PC-3 (cell line): ENCODE results near the gene SMIM14. TPM values are rescaled to one million over a fixed set of nuclear protein-coding genes. Genes with fewer than 3 reads are reported as not detected.

Experiments
- ATAC-seq: fragments of 200-7000 bp; cut with Tn5 transposase; 2 replicates; pipeline ENCODE4 v1.9.1; 2020; ENCODE audit warnings: mild to moderate bottlenecking, moderate library complexity
- BruUV-seq: library from RNA; stranded (reverse); fragments of 400-500 nt; replicated peaks from 2 replicates; lab custom pipeline; 2021; lab: Mats Ljungman, UMichigan
- CTCF ChIA-PET: fragments of 300-600 bp; sonication (Branson Sonifier 250); formaldehyde crosslinking; loops from one replicate; lab custom pipeline; 2022; ENCODE audit warnings: antibody characterized with exemption; lab: Charles Lee
- POLR2A ChIA-PET: fragments of 300-600 bp; sonication (Branson Sonifier 250); formaldehyde crosslinking; loops from one replicate; lab custom pipeline; 2022; ENCODE audit warnings: antibody characterized with exemption; ENCODE audit not compliant: unreplicated experiment; lab: Charles Lee
- DNase-seq: peaks from one replicate; pipeline ENCODE4 v3.0.0-alpha.2; 2015
- H2AFZ ChIP-seq: fragments of 300-600 bp; sonication (generic); 2 replicates; pipeline ENCODE4 v1.6.0; 2016; ENCODE audit warnings: antibody characterized with exemption, low read length
- H3F3A ChIP-seq: fragments of 300-600 bp; sonication (generic); one replicate; pipeline ENCODE4 v1.6.0; 2017; ENCODE audit warnings: antibody characterized with exemption, low read length, control low read depth, mild to moderate bottlenecking; ENCODE audit not compliant: unreplicated experiment
- H3K27ac ChIP-seq: fragments of 300-600 bp; sonication (generic); 2 replicates; pipeline ENCODE4 v1.5.1; 2016; ENCODE audit warnings: mild to moderate bottlenecking, low read length
- H3K27me3 ChIP-seq: fragments of 300-600 bp; sonication (generic); 2 replicates; pipeline ENCODE4 v1.6.1; 2016; ENCODE audit warnings: low read length, mixed read lengths
- H3K36me3 ChIP-seq: fragments of 300-600 bp; sonication (generic); 2 replicates; pipeline ENCODE4 v1.6.1; 2016; ENCODE audit warnings: low read depth, mixed run types, low read length, mixed read lengths
- H3K4me1 ChIP-seq: fragments of 300-600 bp; sonication (generic); 2 replicates; pipeline ENCODE4 v1.5.1; 2016; ENCODE audit warnings: low read length; ENCODE audit not compliant: insufficient read depth
- H3K4me2 ChIP-seq: fragments of 300-600 bp; sonication (generic); 2 replicates; pipeline ENCODE4 v1.6.0; 2016; ENCODE audit warnings: low read length
- H3K4me3 ChIP-seq: fragments of 300-600 bp; sonication (generic); 2 replicates; pipeline ENCODE4 v1.5.1; 2016; ENCODE audit warnings: mild to moderate bottlenecking, low read length, mixed read lengths
- H3K79me2 ChIP-seq: fragments of 300-600 bp; sonication (generic); 2 replicates; pipeline ENCODE4 v1.6.1; 2017; ENCODE audit warnings: low read length, mixed read lengths
- H3K9ac ChIP-seq: fragments of 300-600 bp; sonication (generic); 2 replicates; pipeline ENCODE4 v1.6.0; 2016; ENCODE audit warnings: mild to moderate bottlenecking, low read length
- H3K9me2 ChIP-seq: fragments of 300-600 bp; sonication (generic); replicated peaks from 2 replicates; pipeline ENCODE4 v1.6.1; 2016; ENCODE audit warnings: mixed run types, low read length, mixed read lengths
- H3K9me3 ChIP-seq: fragments of 300-600 bp; sonication (generic); 2 replicates; pipeline ENCODE4 v1.6.1; 2016; ENCODE audit warnings: low read length, mixed read lengths
- H4K20me1 ChIP-seq: fragments of 300-600 bp; sonication (generic); 2 replicates; pipeline ENCODE4 v1.6.1; 2016; ENCODE audit warnings: low read length, mixed read lengths
- CTCF ChIP-seq: fragments of 300-600 bp; sonication (generic); conservative IDR thresholded peaks from 2 replicates; pipeline ENCODE4 v1.5.1; 2017; ENCODE audit warnings: antibody characterized with exemption, low read depth, mild to moderate bottlenecking, low read length
- EZH2 ChIP-seq: fragments of 300-600 bp; sonication (generic); IDR thresholded peaks from one replicate; pipeline ENCODE4 v1.6.1; 2017; ENCODE audit warnings: antibody characterized with exemption, mild to moderate bottlenecking, low read length; ENCODE audit not compliant: unreplicated experiment
- EZH2phosphoT487 ChIP-seq: fragments of 300-600 bp; sonication (generic); IDR thresholded peaks from 2 replicates; pipeline ENCODE4 v1.6.1; 2018; ENCODE audit warnings: mild to moderate bottlenecking, antibody characterized with exemption, low read length, borderline replicate concordance
- intact Hi-C: fragments of 100-400 bp; cut with micrococcal nuclease; formaldehyde crosslinking; loops from 2 replicates; pipeline ENCODE4 v1.9.0; 2023
- total RNA-seq: library from RNA; depleted of rRNA; stranded (reverse); fragments of >200 nt; gene quantifications from 2 replicates; pipeline ENCODE4 v1.2.3, GENCODE V29; 2014

SMIM14 gene
- total RNA-seq, 1 experiment from 2014 or later, result 4.8 TPM

GRCh38 chr4:39541987-39542610, 96.6 kb downstream of the SMIM14 start:
- ChIA-PET POLR2A (interaction anchor here (0.5 to 1.8 kb wide), 3 partner anchors 15 to 28 kb away, joined by 4 to 26 read pairs (median 5); partner anchors contain the start of gene UGDH), CTCF (interaction anchor here (0.8 kb wide), 1 partner anchor 15 kb away, joined by 4 read pairs; the partner anchor contains the start of gene UGDH)
- H3K9ac ChIP-seq, result peak overlapping the region; percentile 36; the same call in 1 of the 2 replicates
- H3K27me3 ChIP-seq, result no peaks in the 10 kb centered on the region
- peaks cover 64% of the 10 kb centered on the region for H3K4me1 ChIP-seq
- H3K79me2 ChIP-seq, result no peaks in the 10 kb centered on the region
- 0 out of 2 replicates have a peak overlapping the region, but pooled peaks have one; percentile 0 for H2AFZ ChIP-seq
- DNase-seq (peak; percentile 72), ATAC-seq (peak; percentile 29; the same call in 1 of the 2 replicates)
- no peaks in the 10 kb centered on the region for H3K9me2 ChIP-seq
- H3F3A ChIP-seq, result peaks cover 16% of the 10 kb centered on the region
- H3K36me3 ChIP-seq, result no peaks in the 10 kb centered on the region
- H3K4me2 ChIP-seq, result peak overlapping the region; percentile 71
- H3K9me3 ChIP-seq, result no peaks in the 10 kb centered on the region
- H4K20me1 ChIP-seq, result no peaks in the 10 kb centered on the region
- TF ChIP-seq CTCF, result no peak
- TF ChIP-seq EZH2, result no peak
- no peak for TF ChIP-seq EZH2phosphoT487
- TSS peak; percentile 17 for BruUV-seq
- intact Hi-C loops, result no loop called here
- peak overlapping the region; percentile 26; the same call in 1 of the 2 replicates for H3K4me3 ChIP-seq
- H3K27ac ChIP-seq, result peak overlapping the region; percentile 97

GRCh38 chr4:39539089-39539611, 99.5 kb downstream of the SMIM14 start:
- H3K4me3 ChIP-seq, result peak overlapping the region; percentile 48
- intact Hi-C loops, result no loop called here

More at GRCh38 chr4:39539089-39539611, 99.5 kb downstream of the SMIM14 start:
- ChIA-PET CTCF (no interaction called here), POLR2A (interaction anchor here (0.6 to 0.7 kb wide), 2 partner anchors 10 to 287 kb away, joined by 3 to 5 read pairs; no protein-coding TSS in a partner anchor)
- peak; percentile 23 for ATAC-seq
- H3K9me3 ChIP-seq, result no peaks in the 10 kb centered on the region
- peak overlapping the region; percentile 74 for H3K9ac ChIP-seq
- H3K79me2 ChIP-seq, result no peaks in the 10 kb centered on the region
- no TSS peak for BruUV-seq
- H3K4me2 ChIP-seq, result peak overlapping the region; percentile 77
- no peaks in the 10 kb centered on the region; the same call in 1 of the 2 replicates for H3K36me3 ChIP-seq
- H3K9me2 ChIP-seq, result no peaks in the 10 kb centered on the region
- peak overlapping the region; percentile 97 for H3K27ac ChIP-seq
- H2AFZ ChIP-seq, result peak overlapping the region; percentile 25; the same call in 1 of the 2 replicates
- peaks cover 16% of the 10 kb centered on the region for H3F3A ChIP-seq
- peak; percentile 68 for DNase-seq
- H3K27me3 ChIP-seq, result no peaks in the 10 kb centered on the region
- TF ChIP-seq CTCF (no peak), EZH2phosphoT487 (no peak), EZH2 (no peak)
- peaks cover 53% of the 10 kb centered on the region for H3K4me1 ChIP-seq
- no peaks in the 10 kb centered on the region for H4K20me1 ChIP-seq
